Suppressor macrophage (primary cell): Measurements from ENCODE around the gene TCL1A.
A peak's percentile ranks its signal among the peaks of the same experiment; 100 is the strongest.

Experiments
- DNase-seq, 4 experiments: peaks; one replicate each; pipeline ENCODE4 v3.0.0-alpha.2; 2020 to 2022

TCL1A gene

DNA sequence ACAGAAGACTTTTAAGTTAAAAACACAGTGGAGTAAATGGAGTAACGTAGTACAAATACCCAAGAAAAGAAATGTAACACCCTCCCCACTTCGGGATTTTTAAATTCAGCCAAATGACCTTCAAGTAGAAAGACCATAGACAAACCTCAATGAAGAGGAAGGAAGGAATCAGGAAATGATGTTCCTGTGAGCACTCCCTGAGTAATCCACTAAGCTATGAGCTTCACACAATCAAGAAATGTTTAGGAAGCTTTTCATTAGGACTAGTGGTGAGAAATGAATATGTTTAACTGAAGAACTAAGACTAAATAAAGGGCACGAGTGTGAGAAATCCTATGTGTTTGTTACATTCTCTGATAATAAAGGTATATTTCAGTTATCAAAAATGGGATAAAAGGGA is 10.1 kb downstream of the TCL1A start:
- no peak for DNase-seq

DNA sequence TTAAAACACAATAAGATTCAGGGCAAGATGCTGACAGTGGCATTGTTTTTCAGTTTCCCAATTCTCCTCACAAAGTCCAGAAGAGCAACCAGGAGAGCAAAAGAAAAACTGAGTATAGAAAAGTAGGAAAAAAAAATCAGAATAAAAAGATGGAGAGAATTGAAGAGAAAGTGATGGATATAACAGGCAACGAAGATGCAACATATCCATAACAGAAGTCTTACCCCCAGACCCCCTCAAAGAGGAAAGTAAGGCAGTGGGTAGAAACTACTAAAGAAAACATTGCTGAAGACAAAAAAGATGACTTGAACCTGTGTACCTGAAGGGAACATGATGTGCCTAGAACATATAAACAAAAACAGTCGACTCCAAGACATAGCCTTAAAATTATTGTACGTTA is 10.6 kb downstream of the TCL1A start:
- DNase-seq: no peak

DNA sequence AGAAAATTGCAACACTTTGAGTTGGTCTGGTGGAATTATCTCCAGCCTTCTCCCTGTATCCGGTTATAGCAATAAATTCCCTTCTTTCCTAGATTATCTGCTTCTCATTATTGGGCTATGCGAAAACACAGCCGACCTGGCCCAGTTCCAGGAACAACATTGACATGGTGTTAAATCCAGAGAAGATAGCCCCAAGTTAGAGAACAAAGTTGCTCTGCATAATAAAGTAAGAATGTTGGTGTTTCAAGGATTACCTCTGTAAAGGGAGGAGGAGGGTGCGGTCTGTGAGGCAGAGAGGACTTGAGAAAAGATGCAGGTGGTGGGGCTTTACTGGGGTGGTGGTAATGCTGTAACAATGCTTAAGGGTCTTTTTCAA is 12.1 kb downstream of the TCL1A start:
- no peak for DNase-seq

DNA sequence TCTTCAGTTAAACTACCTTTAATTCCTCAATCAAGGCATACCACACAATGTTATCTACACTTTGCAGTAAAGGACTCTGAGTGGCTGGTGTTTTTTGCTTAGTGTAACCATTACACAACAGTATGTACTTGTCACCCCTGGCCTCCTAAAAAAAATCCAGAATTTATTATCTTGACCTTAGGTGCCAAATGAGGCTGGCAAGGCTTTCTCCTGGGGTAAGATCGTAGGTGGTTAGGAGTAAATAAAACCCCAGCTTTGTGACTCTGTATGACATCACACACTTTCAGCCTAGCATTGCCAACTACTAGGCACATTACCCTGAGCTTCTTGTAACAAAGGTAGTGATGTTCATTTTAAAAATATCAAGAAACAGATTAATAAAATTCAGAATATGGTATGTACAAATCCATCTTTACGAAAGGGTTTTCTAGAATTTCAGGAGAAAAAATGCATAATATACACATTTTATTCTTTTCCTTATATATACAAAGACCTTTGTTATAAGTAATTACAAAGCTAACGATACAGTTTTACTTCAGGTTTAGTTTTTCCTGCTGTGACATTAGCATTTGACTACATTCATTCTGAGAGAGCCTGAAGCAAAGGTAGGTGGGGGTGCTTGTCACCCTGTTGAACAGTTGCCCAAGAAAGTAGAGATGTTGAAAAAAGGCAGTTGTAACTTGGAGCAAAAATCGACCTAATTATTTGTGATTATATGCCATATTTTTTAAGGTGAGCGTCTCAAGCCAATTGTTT is 13.5 kb downstream of the TCL1A start:
- no peak for DNase-seq

DNA sequence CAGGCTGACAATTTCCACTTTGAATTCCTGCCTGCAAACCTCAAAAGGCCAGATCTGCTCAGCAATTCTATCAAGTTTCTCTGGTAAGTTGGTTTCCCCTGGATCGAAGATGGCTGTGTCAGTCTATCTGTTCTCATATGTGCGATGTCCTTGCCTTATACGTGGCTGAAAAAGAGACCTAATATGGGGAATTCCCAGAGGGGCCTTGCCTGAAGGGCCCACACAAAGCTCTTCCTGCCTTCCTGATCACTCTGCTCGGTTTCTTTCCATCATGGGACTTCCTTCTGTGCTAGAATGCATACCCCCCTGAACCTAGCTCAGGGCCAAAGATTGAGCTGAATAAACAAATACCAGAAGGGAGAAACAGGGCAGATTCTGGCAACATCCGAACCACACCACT is 14.5 kb downstream of the TCL1A start:
- no peak for DNase-seq

DNA sequence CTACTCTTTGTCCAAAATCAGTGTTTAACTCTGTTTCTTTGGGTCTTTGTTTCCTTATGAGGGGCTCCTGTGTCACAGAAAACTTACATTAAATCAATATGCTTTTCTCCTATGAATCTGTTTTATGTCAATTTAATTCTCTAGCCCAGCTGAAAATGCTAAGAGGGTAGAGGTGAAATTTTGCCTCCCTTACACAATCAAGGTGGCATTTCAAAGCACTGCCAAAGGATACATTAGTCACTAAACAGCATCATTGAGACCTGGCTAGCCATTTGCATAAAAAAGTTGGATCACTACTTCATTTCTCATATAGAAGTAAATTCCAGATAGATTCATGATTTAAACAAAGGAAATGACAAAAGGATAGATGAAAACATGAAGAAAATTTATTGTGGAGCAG is 15.6 kb downstream of the TCL1A start:
- no peak for DNase-seq

DNA sequence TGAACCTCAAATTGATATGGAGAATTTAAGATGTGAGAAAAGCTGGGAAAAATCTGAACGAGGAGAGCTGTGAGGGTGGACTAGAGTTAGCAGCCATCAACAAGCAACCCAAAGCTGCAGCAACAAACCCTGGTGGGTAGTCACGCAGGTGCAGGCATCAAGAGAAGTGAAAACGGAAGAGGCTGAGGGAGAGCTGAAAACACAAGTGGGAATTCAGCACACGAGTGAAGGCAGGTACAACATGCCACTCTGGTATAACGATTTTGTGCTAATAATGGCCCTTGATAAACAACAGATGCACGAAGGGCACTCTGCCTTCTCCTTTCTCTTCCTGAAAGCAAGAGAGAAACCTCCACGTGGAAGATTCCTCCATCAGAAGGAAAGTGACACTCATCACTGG is 16.2 kb downstream of the TCL1A start:
- DNase-seq: no peak

DNA sequence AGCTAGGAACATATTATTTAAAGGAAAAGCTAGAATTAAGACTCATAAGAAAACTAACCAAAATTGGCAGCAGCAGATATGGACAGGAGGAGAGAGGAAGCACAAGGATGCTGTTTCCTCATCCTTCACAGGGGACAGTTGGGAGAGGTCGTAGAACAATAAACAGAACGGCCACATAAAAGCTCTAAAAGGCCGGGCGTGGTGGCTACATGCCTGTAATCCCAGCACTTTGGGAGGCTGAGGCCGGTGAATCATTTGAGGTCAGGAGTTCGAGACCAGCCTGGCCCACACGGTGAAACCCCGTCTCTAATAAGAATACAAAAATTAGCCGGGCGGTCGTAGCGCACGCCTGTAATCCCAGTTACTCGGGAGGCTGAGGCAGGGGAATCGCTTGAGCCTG is 17.2 kb downstream of the TCL1A start:
- no peak for DNase-seq

DNA sequence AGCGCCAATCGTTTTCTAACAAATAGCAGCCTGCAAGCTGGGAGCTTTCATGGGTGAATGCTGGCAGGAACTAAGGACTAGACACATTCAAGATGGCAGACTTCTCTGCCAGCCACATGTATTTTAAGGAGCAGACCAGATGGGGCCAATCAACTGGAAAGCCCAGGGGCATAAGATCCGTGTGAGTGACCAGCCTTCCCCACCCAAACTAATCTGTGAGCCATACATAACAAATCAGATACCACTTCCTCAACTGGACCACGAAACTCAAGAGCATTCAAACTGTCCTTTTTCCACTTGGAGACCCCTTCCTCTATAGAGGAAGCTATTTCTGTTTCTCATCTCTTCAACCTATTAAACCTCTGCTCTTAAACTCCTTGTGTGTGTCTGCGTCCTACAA is 18.0 kb downstream of the TCL1A start:
- DNase-seq: no peak

DNA sequence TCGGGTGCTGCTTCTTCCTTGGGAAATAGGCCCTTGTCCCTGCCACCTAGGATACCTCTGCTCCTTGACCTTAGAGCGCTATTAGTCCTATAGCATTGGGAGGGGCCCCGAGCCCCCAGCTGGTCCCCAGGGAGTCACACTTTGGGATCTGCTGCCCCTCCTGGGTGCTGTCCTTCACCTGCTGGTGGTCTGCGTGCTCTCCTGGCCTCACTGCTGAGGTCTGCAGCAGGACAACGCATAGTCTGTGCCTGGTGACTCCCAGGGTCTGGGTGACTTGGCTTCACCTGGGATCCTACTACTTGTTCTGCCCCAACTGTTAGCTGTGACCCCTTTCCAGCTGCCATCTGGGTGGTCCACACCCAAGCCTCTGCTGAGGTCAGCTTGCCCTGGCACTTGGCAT is 18.9 kb downstream of the TCL1A start:
- no peak for DNase-seq

DNA sequence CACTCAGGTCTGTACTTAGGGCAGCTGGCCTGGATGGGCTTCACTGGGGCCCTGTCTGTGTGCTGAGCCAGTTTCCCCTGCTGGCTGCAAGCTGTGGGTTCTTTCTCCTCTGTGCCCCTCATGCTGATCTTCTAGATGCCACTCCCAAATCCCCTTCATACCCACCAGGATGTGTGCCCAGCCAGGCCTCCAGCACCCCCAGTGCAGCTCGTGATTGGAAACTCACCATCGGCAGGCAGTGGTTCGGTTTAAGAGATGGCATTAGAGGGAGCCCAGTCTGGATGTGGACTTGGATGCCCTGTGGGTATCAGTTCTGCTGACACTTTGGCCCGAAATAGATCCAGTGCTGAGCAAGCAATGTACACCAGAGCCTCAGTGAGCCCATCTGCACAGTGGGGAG is 21.8 kb downstream of the TCL1A start:
- DNase-seq: no peak

DNA sequence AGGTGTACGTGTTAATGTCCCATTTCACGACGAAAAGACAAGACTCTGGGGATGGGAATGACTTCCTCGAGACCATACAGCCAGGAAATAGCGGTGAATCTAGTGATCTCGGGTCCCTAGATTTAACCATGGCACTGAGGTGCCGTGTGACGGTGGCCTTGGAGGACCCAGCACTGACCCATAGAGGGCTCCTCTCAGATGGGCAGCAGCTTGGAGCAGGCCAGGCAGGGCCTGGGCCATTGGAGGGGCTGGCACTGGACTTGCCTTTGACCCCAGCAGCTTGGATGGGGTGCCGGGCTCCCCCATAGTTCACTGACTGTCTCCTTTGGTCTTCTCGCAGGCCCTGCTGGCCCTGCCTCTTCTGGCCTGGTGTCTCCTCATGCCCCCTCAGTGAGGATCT is 22.3 kb downstream of the TCL1A start:
- no peak for DNase-seq

DNA sequence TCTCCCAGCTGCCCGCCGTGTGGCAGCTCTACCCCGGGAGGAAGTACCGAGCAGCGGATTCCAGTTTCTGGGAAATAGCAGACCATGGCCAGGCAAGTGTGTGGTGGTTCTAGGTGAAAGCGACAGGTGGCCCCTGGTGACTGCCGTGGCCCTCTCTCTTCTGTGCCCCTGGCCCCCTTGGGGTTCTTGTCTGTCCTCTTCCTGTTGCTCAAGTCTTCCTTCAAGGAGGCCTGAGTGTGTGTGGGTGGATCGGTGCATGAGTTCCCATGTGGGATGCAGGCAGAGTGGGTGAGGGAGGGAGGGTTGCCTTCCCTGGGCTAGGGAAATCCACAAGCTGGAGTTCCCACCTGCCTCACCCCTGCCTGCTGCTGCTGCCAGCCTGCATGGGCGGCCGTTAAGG is 23.1 kb downstream of the TCL1A start:
- DNase-seq: no peak

DNA sequence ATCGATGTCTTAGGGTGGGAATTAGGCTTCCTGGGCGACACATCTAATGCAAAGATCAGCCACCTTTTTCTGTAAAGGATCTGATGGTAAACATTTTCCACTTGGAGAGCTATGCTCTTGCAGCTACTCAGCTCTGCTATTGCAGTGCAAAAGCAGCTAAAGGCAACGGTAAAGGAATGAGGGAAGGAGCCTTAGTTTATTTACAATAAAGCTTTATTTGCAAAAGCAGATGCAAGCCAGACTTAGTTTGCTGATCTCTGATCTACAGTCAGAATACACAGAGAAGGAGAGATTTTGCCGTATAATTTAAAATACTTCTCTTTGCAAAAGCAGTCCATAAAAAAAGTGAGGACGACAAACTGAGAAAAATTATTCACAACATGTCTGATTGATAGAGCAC is 24.5 kb downstream of the TCL1A start:
- no peak for DNase-seq

DNA sequence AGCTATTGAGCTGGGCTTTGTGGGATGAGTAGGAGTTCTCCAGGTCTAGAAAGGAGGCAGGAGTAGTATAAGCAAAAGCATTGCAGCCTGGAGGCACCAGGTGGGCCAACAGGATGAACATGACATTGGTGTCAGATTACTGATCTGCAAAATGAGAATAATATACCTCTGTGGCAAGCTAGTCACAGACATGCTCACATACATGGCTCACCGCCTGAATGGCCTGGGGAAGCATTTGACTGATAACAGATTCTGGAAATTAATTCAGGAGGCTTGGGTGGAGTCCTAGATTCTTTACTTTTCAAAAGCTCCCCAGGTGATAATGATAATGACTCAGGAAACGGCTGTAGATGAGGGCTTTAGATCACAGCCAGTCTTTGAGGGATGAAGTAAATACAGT is 27.0 kb downstream of the TCL1A start:
- DNase-seq: no peak

DNA sequence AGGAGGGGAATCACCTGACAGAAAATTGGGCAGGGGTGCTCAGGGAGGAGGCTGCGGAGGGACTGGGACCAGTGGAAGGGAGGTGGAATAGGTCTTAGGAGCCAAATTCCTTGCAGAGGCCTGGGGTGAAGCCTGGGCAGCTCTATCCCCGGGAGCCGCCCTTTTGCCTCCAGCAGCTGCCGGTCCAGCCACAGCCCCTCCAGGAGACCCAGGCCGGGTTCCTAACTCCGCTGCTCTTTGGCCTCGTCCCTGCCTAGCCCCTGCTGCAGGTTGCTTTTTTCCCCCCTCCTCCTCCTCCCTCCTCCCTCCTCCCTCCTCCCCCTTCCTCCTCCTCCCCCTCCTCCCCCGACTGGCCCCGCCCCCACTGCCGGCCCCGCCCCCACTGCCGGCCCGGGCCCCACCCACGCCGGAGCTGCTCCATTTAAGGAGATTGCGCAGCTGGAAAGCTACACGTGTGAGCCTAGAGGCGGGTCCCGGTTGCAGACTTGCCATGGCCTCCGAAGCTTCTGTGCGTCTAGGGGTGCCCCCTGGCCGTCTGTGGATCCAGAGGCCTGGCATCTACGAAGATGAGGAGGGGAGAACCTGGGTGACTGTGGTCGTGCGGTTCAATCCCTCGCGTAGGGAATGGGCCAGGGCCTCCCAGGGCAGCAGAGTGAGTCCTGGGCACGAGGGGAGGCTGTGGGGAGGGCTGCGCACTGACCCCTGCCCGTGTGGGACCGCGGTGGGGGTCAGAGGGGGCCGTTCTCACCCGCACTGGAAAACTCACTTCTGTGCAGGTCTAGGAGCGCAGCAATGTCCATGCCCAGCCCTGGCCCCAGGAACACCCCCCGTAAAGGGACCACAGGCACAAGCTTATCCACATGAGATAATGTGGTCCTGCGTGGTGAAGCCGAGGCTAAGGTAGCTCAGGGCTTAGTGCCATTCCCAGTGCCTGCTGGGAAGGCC is 27.7 kb downstream of the TCL1A start, which contains the start of gene TCL1B:
Gene TCL1B (plus strand): TSS at position 449 of the 945 bp plus-strand sequence. CDS start 42 bp downstream, at position 491.
- DNase-seq: no peak

DNA sequence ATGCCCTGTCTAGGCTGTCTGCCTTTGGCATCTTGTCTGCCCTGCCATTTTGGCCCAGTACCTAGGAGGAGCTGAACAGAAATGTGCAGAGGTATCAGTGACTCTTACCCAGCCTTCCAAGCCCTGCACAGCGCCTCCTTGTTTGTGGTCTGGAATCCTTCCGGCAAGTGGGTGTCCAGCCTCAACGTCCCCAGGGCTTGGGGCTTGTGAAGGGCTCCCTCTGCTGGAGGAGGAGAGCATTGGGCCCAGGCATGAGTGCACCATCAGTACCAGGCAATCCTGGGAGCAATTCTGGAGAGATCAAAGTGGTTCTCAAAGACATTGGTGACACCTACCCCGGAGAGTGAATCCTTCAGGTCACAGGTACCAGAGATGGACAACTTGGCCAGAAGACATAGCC is 30.1 kb downstream of the TCL1A start:
- peak; percentile 30 to 64 (median 45) for DNase-seq

DNA sequence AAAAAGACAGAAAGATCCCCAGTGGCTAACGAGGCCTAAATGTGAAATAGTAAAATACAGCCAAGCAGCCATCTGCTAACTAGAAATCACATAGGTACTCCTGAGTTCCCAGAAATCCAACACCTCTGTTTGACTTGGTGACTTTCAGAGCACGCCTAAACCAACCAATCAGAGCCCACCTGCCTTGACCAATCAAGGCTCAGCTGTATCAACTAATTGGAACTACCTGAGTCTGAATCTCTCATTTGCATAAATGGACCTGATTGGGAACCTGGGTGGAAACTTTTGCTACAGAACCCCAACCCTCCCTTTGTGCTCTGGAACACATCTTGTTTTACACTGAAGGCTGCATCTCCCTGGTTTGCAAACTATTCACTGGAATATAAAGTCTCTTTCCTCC is 32.8 kb downstream of the TCL1A start:
- DNase-seq: no peak

DNA sequence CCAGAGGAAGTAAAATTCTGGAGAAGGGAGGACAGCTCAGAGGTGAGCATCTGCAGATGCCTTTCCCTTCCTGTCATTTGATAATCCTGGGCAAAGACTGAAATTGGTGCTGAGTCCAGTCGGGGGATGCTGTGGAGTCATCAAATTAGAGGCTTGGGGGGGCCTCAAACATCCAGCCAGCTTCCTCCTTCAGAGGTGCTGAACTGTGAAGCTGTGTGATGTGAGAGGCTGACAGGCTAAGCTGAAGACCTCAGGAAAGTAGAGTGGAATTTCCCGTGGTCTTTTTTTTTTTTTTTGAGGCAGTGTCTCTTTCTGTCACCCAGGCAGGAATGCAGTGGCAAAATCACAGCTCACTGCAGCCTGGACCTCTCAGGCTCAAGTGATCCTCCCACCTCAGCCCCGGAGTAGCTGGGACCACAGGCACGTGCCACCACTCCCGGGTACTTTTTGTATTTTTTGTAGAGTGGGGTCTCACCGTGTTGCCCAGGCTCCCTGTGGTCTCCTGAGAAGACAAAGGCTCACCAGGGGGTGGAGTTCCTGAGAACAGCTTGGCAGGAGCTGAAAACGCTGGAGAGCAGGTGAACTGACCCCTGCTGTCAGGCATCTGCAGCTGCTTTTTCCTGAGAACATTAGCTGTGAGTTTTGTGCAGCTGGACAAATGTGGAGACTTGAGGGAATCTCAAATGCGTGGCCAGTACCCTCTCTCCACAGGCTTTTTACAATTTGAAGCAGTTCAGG is 33.8 kb downstream of the TCL1A start:
- no peak for DNase-seq

DNA sequence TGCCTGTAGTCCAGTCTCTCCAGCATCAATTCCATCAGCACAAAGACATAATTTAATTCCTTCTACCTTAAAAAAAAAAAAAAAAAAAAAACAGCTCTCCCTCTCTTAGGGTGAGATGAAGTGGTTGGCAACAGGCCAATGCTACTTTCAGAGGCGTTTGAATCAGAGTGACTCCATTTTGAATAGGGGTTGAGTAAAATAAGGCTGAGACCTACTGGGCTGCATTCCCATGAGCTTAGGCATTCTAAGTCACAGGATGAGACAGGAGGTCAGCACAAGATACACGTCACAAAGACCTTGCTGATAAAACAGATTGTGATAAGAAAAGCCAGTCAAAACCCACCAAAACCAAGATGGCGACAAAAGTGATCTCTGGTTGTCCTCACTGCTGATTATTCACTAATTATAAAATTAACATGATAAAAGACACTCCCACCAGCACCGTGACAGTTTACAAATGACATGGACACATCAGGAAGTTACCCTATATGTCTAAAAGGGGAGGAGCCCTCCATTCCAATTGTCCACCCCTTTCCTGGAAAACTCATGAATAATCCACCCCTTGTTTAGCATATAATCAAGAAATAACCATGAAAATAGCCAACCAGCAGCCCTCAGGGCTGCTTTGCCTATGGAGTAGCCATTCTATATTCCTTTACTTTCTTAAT is 34.6 kb downstream of the TCL1A start:
- no peak for DNase-seq

DNA sequence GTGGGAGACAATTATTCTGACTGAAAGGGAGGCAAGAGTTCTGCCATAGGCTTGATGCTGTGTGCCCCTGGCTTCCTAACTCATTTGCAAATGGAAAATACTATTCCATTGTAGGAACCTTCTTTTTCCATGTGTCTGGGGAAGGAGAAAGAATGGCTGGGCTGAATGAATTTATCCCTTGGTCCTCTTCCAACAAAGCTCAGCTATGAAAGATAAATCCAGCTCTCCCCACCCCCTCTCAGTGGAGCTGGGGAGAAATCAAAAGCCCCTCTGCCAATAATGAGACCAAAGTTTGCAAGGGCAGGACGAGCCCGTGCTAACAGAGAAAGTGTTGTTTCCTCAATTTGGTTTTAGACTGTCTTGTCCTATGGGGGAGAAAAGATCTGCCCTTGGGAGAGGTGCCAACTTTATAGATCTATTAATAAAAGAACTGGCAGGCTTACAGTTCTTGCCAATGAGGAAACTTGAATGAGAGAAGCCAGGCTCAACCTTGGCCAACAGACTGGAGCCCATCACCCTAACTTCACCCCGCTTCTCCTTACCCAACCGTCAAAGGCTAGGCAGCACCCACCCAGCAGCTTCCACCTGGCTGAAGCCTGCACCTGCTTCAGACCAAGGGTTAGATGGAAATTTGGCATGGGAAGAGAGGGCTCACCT is 36.6 kb downstream of the TCL1A start:
- DNase-seq: no peak

DNA sequence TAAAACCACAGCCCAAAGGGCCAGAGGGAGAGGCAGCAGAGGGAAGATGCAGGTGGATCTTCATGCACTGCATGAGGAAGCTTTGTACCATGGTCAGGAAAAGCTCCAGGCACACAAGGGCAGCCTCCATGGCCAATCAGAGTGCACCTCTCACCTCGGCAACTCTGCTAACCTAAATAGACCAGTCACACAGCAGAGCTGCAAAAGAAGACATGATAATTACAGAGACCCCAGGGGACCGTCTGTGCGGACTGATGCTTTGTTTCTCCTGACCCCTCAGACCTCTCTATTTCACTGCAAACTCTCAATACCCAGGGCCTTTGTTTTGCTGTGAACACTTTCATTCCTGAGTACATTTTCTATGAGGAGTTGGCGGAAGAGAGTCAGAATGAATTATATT is 38.4 kb downstream of the TCL1A start:
- no peak for DNase-seq
